Heart left ventricle (tissue), 16 donors: ENCODE data around the gene FAM120B. TPM values are rescaled to one million over a fixed set of nuclear protein-coding genes. Genes with fewer than 3 reads are reported as not detected.

Source experiments
- ATAC-seq, 4 donors: fragments of 200-7000 bp; cut with Tn5 transposase; one replicate each; pipeline ENCODE4 v1.9.1; 2020 to 2022; ENCODE audit warnings: moderate library complexity in 4 of 4, mild to moderate bottlenecking in 3 of 4, moderate number of reproducible peaks in 1 of 4
- DNase-seq, 5 donors: peaks; one replicate each; pipeline ENCODE4 v3.0.0-alpha.2; 2020
- H3K27ac ChIP-seq, 12 donors: fragments of 200-600 bp; sonication (generic) in 4 of 12; one replicate each; pipeline versions ENCODE4 v1.5.0 to v1.8.0; 2016 to 2022; ENCODE audit warnings: mild to moderate bottlenecking in 2 of 12
- H3K27me3 ChIP-seq, 9 donors: fragments of 200-600 bp; sonication (generic) in 2 of 9; one replicate each; pipeline versions ENCODE4 v1.5.1 to v1.8.0; 2016 to 2022; ENCODE audit warnings: mild to moderate bottlenecking in 3 of 9
- H3K36me3 ChIP-seq, 9 donors: fragments of 200-600 bp; sonication (generic) in 2 of 9; one replicate each; pipeline versions ENCODE4 v1.5.0 to v1.8.0; 2018 to 2022; ENCODE audit warnings: mild to moderate bottlenecking in 2 of 9
- H3K4me1 ChIP-seq, 12 donors: fragments of 200-600 bp; sonication (generic) in 4 of 12; one replicate each; pipeline versions ENCODE4 v1.5.0 to v1.8.0; 2016 to 2022; ENCODE audit warnings: mild to moderate bottlenecking in 3 of 12
- H3K4me3 ChIP-seq, 12 donors: fragments of 200-600 bp; sonication (generic) in 4 of 12; one replicate each; pipeline versions ENCODE4 v1.5.0 to v1.8.0; 2017 to 2022; ENCODE audit warnings: mild to moderate bottlenecking in 9 of 12, moderate library complexity in 4 of 12
- H3K9me3 ChIP-seq, 12 donors: fragments of 200-600 bp; sonication (generic) in 4 of 12; one replicate each; pipeline versions ENCODE4 v1.5.0 to v1.8.0; 2016 to 2022; ENCODE audit warnings: mild to moderate bottlenecking in 1 of 12
- POLR2A ChIP-seq, 2 donors: fragments of 450-650 bp; IDR thresholded peaks; one replicate each; pipeline ENCODE4 v1.6.1; 2017; ENCODE audit warnings: antibody characterized with exemption in 2 of 2, mild to moderate bottlenecking in 2 of 2, moderate library complexity in 2 of 2
- WGBS, 4 donors: extraction: QIAGEN DNeasy Blood & Tissue Kit in 2 of 4; methylation state at CpG; one replicate each; pipeline versions ENCODE4 v1.1.5 to v1.1.7; 2013 to 2018; 5-methylcytosine and 5-hydroxymethylcytosine counted together
- intact Hi-C, 10 donors: fragments of 100-400 bp; cut with DNase I; formaldehyde crosslinking; loops; one replicate each; pipeline versions ENCODE4 v1.11.1 to v1.14.2; 2022
- microRNA-seq, 4 donors: library from miRNA; unstranded; fragments of <30 nt; microRNA quantifications; one replicate each; pipeline versions ENCODE4 to v1.2.0, GENCODE V29; 2017 to 2020
- polyA plus RNA-seq, 2 donors: library from polyadenylated mRNA; stranded (reverse); fragments of 200-250 nt; gene quantifications; one replicate each; pipeline ENCODE4 v1.2.3, GENCODE V29; 2013
- total RNA-seq, 9 donors: library from RNA; depleted of rRNA in 2 of 9; stranded (reverse); fragments of >200 nt in 2 of 9; fragmentation: NEBNext Ultra II Directional in 3 of 9; extraction: Animal tissue kit (Norgen Biotek cat#: 25700) in 3 of 9; gene quantifications; one replicate each; pipeline versions ENCODE4 v1.1.0 to v1.2.4, GENCODE V29; 2016 to 2023
- TF ChIP-seq, protein P1 (sequence below), 12 donors: fragments of 200-600 bp; sonication (generic) in 4 of 12; IDR thresholded peaks; one replicate each; pipeline versions ENCODE4 v1.5.0 to v1.8.0; 2018 to 2022; ENCODE audit warnings: antibody characterized with exemption in 12 of 12, mild to moderate bottlenecking in 5 of 12
- donor health status: ischemic (EF 13 %, LVEDD 7.1; RV severe dilation, severe dysfunction).
- donor health status: healthy with polysubstance abuse.
- donor health status: DM: no; HTN: yes; CAD: no.
- donor health status: DM: no; HTN: no; CAD: no.
- donor health status: ischemic (EF 25% LVEDD 6.9; RV normal size, moderate dysfunction).
- donor health status: ischemic (EF 25% LVEDD 5.7; RV mildly dilated, moderate dysfunction).
- donor health status: healthy.
- donor health status: DM: yes; HTN: yes; CAD: no.
- donor health status: ischemic (EF 35%, LVEDD 5.7; RV mildly dilated, moderate dysfunction).
- donor health status: nonischemic (EF 11% LVEDD 7.7; RV severe dilation, severe dysfunction).
- donor health status: DM: yes; HTN: yes; CAD: no.
- donor health status: PGD.
- donor health status: ischemic (EF 29% LVEDD 5.4; RV normal size, mild dysfunction).
- donor health status: nonischemic (EF 23%, LVEDD 6.1; RV moderate dilation, normal function).

The FAM120B gene
- total and polyA plus RNA-seq, 11 donors, result 6.6 to 29.4 (median 18.5) TPM

DNA sequence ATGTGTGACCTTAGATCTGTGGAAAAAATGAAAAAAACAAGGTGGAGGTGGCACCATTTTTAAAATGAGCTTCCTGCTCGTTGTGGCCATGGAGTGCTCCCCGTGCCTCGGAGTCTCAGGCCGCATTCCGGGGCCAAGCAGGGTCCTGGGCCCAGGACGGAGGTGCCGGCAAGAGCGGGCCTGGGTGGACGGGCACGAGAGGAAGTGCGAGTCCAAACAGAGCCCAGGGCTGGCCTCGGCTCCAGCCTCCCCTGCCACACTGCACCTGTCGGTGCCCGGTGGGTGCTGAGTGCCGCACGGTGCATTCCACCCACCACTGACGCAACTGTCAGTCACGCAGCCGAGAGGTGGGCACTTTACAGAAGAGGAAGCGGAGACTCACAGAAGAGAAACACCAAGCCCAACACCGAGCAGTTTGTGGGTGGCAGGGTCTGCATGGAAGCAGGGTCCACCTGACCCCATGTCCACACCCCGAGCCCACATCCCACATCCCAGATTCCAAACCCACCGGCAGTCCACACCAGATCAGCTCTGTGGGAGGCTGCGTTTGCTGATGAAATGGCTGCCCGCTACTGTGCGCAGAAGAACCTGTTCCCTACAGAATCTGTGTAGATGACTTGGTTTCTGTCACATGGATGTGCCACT is 148.9 kb downstream of the FAM120B start:
- H3K4me1 ChIP-seq, result peaks cover 0 to 12% (median 2%) of the 10 kb centered on the region in 12 donors
- H3K27me3 ChIP-seq, result no peaks in the 10 kb centered on the region
- H3K4me3 ChIP-seq, result no peak overlapping the region
- H3K9me3 ChIP-seq, result no peaks in the 10 kb centered on the region
- WGBS, 4 donors, result 89 to 93% (median 92%) methylated on average over 25 to 26 of the region's 26 CpGs
- TF ChIP-seq POLR2A (IDR thresholded peaks at IDR 0.05), result no peak
- no peaks in the 10 kb centered on the region for H3K36me3 ChIP-seq
- no peak for DNase-seq
- no peak for ATAC-seq
- H3K27ac ChIP-seq, result no peak overlapping the region
- intact Hi-C loops, result no loop called here

DNA sequence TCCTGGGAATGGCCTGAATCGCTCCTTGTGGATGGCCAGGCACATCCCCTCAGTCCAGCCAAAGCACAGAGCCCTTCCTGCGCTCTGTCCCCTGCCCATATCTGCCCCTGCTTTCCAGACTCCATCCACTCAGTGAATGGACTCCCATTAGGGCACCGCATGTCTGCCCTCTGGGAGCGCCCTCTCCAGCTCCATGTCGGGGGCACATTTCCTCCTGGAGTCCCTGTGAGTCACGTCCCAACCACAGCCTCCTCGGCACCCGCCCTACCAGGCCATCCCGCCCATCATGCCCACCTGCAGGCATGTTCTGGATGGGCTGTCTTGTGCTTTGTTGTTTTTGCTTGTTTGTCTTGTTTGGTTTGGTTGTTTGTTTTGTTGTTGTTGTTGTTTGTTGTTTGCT is 149.8 kb downstream of the FAM120B start:
- intact Hi-C loops, result no loop called here
- no peak for ATAC-seq
- TF ChIP-seq POLR2A (IDR thresholded peaks at IDR 0.05), result no peak
- TF ChIP-seq, protein P1, sequence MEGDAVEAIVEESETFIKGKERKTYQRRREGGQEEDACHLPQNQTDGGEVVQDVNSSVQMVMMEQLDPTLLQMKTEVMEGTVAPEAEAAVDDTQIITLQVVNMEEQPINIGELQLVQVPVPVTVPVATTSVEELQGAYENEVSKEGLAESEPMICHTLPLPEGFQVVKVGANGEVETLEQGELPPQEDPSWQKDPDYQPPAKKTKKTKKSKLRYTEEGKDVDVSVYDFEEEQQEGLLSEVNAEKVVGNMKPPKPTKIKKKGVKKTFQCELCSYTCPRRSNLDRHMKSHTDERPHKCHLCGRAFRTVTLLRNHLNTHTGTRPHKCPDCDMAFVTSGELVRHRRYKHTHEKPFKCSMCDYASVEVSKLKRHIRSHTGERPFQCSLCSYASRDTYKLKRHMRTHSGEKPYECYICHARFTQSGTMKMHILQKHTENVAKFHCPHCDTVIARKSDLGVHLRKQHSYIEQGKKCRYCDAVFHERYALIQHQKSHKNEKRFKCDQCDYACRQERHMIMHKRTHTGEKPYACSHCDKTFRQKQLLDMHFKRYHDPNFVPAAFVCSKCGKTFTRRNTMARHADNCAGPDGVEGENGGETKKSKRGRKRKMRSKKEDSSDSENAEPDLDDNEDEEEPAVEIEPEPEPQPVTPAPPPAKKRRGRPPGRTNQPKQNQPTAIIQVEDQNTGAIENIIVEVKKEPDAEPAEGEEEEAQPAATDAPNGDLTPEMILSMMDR (IDR thresholded peaks at IDR 0.05), result no peak
- Histone ChIP-seq H3K4me3 (no peak overlapping the region), H3K36me3 (no peaks in the 10 kb centered on the region), H3K4me1 (peaks cover 0 to 12% (median 2%) of the 10 kb centered on the region in 12 donors), H3K9me3 (no peaks in the 10 kb centered on the region), H3K27me3 (no peaks in the 10 kb centered on the region), H3K27ac (no peak overlapping the region)
- WGBS, 4 donors, result 83 to 91% (median 85%) methylated on average over 9 of the region's 9 CpGs
- no peak for DNase-seq

Small RNA genes lying within 50 kb of the gene (microRNA-seq; reads per million reads assigned to microRNA genes)
- gene MIR4644, result 0 reads per million in 4 donors

Other genes with a start within 250 kb of the FAM120B start
- 10 to 100 TPM in 1 of 9 donors, 1 to 10 TPM in 8; 5.5 to 10.7 (median 8.0) TPM for gene DLL1, start 15.7 kb upstream of the FAM120B start, total RNA-seq
- 10 to 100 TPM in 1 of 2 donors, 1 to 10 TPM in 1; 2.6 to 10.0 TPM for gene DLL1, start 15.7 kb upstream of the FAM120B start, polyA plus RNA-seq
- gene PSMB1, start 246.5 kb downstream of the FAM120B start, total RNA-seq, result 100 to 1,000 TPM; 124 to 273 (median 146) TPM
- 100 to 1,000 TPM; 287 to 313 TPM for gene PSMB1, start 246.5 kb downstream of the FAM120B start, polyA plus RNA-seq
- gene TBP, start 247.6 kb downstream of the FAM120B start, total RNA-seq, result 10 to 100 TPM in 2 of 9 donors, 1 to 10 TPM in 7; 6.5 to 19.1 (median 8.9) TPM
- gene TBP, start 247.6 kb downstream of the FAM120B start, polyA plus RNA-seq, result 1 to 10 TPM; 6.7 to 8.8 TPM